GM12865 (cell line): ENCODE measurements around the gene RBM33.

Experiments
- DNase-seq: peaks from one replicate; pipeline ENCODE4 v3.0.0; 2010; ENCODE audit warnings: low read depth
- H3K4me3 ChIP-seq: 2 replicates; pipeline ENCODE4 v1.5.1; 2011; ENCODE audit warnings: mild to moderate bottlenecking, low read depth, low read length, control low read depth
- TF ChIP-seq, protein P1 (sequence below): IDR thresholded peaks from 2 replicates; pipeline ENCODE4 v1.5.1; 2011; ENCODE audit warnings: low read length, control low read depth, low read depth, inconsistent platforms; ENCODE audit not compliant: insufficient read depth; ENCODE audit errors: missing control alignments

The RBM33 gene

GRCh38 chr7:155809947-155810769 lies 165.7 kb downstream of the RBM33 start:
- DNase-seq = no peak
- TF ChIP-seq, protein P1, sequence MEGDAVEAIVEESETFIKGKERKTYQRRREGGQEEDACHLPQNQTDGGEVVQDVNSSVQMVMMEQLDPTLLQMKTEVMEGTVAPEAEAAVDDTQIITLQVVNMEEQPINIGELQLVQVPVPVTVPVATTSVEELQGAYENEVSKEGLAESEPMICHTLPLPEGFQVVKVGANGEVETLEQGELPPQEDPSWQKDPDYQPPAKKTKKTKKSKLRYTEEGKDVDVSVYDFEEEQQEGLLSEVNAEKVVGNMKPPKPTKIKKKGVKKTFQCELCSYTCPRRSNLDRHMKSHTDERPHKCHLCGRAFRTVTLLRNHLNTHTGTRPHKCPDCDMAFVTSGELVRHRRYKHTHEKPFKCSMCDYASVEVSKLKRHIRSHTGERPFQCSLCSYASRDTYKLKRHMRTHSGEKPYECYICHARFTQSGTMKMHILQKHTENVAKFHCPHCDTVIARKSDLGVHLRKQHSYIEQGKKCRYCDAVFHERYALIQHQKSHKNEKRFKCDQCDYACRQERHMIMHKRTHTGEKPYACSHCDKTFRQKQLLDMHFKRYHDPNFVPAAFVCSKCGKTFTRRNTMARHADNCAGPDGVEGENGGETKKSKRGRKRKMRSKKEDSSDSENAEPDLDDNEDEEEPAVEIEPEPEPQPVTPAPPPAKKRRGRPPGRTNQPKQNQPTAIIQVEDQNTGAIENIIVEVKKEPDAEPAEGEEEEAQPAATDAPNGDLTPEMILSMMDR = no peak

GRCh38 chr7:155810770-155811559 lies 166.5 kb downstream of the RBM33 start:
- TF ChIP-seq, protein P1 = no peak
- H3K4me3 ChIP-seq = no peak overlapping the region
- DNase-seq = no peak

More at GRCh38 chr7:155809947-155810769, 165.7 kb downstream of the RBM33 start:
- no peak overlapping the region for H3K4me3 ChIP-seq

GRCh38 chr7:155811560-155811894 lies 167.1 kb downstream of the RBM33 start:
- TF ChIP-seq, protein P1 = no peak
- no peak for DNase-seq
- H3K4me3 ChIP-seq = no peak overlapping the region

DNA sequence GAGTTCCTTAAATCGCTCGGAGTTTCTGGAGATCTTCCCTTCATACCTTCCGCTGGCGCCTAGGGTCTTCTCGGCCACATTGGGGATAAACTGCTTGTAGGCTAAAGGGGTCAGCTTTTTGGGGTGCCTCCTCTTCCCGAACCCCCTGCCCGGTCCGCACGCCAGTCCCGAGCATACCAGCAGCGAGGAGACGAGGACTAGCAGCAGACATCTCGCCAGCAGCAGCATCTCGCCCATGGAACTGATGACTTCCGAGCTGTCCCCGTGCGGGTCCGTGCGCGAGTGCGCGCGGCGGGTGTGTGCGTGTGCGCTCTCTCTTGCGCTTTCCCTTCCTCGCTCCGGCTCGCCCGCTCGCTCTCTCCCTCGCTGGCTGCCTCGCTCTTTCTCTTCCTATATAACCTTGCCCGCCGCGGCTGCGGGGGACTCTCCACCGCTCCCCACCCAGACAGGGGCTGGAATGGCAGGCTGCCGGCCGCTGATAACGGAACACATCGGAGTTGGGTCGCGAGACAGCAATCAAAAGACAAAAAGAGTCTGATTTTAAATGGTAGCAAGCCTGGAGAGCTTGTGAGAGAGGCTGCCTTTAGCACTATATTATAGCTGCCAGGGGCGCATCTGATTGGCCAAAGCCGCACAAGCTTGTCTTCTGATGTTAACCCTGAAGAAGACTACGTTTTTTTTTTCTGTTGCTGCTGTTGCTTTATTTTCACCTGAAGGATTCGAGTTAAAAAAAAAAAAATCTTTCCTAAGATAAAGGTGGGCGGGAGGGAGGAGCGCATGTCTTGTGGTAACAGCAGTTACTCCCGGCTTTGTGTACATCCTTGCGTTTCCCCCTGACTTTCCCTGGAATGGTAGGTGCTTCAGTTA lies 167.7 kb downstream of the RBM33 start, which contains the start of gene SHH:
Gene SHH (minus strand): TSS at position 569 of the 867 bp plus-strand sequence. CDS start 341 bp downstream, at position 228.
- DNase-seq = no peak
- TF ChIP-seq, protein P1 = no peak
- no peak within 1 kb of the TSS for H3K4me3 ChIP-seq

- TF ChIP-seq, protein P1 = no peak
- no peak for DNase-seq
- no peak overlapping the region for H3K4me3 ChIP-seq
Measured at GRCh38 chr7:155813125-155813524, 168.7 kb downstream of the RBM33 start.

GRCh38 chr7:155813546-155814315 lies 169.3 kb downstream of the RBM33 start:
- DNase-seq = no peak
- no peak overlapping the region for H3K4me3 ChIP-seq
- TF ChIP-seq, protein P1 = no peak
